Ovary (tissue), 3 donors: ENCODE data around the gene RGS19.

Experiments
- EP300 ChIP-seq: sonication (generic); formaldehyde crosslinking; IDR thresholded peaks from one replicate; pipeline ENCODE4 v1.6.1; 2017; ENCODE audit warnings: antibody characterized with exemption
- POLR2A ChIP-seq: fragments of 450-650 bp; IDR thresholded peaks from one replicate; pipeline ENCODE4 v1.6.1; 2017; ENCODE audit warnings: antibody characterized with exemption, mild to moderate bottlenecking, moderate library complexity
- TF ChIP-seq, protein P1 (sequence below), 3 donors: fragments of 450-650 bp in 2 of 3; fragments of 200-600 bp in 1 of 3; IDR thresholded peaks; one replicate each; pipeline versions ENCODE4 v1.5.1 to v1.8.0; 2016 to 2022; ENCODE audit warnings: antibody characterized with exemption in 3 of 3, mild to moderate bottlenecking in 1 of 3
- donor health status: DM: no; HTN: no; CAD: no.

GRCh38 chr20:64041040-64041780, 38.1 kb downstream of the RGS19 start:
- TF ChIP-seq, protein P1, sequence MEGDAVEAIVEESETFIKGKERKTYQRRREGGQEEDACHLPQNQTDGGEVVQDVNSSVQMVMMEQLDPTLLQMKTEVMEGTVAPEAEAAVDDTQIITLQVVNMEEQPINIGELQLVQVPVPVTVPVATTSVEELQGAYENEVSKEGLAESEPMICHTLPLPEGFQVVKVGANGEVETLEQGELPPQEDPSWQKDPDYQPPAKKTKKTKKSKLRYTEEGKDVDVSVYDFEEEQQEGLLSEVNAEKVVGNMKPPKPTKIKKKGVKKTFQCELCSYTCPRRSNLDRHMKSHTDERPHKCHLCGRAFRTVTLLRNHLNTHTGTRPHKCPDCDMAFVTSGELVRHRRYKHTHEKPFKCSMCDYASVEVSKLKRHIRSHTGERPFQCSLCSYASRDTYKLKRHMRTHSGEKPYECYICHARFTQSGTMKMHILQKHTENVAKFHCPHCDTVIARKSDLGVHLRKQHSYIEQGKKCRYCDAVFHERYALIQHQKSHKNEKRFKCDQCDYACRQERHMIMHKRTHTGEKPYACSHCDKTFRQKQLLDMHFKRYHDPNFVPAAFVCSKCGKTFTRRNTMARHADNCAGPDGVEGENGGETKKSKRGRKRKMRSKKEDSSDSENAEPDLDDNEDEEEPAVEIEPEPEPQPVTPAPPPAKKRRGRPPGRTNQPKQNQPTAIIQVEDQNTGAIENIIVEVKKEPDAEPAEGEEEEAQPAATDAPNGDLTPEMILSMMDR (IDR thresholded peaks at IDR 0.05) = no peak
- TF ChIP-seq POLR2A (no peak), EP300 (no peak)
